ENCODE data around the gene PTPRM.

DNA sequence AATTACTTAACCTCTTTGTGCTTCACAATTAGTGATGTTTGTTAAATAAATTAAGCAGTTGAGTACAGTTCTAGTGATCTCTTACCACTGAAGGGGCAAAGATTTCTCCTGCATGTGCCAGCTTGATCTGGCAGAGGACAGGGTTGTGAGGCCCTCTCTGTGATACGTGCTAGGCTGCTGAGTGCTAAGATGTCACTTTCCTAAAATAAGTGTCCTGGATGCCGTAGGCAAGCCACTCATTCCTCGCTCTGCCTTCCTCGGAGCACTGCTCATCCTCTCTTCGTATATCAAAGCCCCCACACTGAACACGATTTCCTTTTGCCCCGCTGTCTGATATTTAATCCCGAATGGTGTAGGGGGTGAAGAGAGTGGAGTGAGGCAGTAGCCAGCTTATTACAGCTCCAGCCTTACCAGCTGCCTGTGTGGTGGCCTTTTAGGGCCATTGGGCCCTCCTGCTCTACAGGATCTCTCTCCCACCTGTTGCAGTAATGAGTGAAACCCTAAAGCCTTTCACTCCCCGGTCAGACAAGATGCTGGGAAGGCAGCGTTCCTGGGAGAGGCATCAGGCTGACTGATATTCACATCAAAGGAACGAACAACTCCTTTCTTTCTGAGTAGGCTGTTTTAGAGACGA, 40.5 kb downstream of the PTPRM start:
- TF ChIP-seq EZH2phosphoT487 (conservative IDR thresholded peaks at IDR 0.05; ENCODE audit: low read length): no peak
- TF ChIP-seq, protein P1, sequence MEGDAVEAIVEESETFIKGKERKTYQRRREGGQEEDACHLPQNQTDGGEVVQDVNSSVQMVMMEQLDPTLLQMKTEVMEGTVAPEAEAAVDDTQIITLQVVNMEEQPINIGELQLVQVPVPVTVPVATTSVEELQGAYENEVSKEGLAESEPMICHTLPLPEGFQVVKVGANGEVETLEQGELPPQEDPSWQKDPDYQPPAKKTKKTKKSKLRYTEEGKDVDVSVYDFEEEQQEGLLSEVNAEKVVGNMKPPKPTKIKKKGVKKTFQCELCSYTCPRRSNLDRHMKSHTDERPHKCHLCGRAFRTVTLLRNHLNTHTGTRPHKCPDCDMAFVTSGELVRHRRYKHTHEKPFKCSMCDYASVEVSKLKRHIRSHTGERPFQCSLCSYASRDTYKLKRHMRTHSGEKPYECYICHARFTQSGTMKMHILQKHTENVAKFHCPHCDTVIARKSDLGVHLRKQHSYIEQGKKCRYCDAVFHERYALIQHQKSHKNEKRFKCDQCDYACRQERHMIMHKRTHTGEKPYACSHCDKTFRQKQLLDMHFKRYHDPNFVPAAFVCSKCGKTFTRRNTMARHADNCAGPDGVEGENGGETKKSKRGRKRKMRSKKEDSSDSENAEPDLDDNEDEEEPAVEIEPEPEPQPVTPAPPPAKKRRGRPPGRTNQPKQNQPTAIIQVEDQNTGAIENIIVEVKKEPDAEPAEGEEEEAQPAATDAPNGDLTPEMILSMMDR (IDR thresholded peaks at IDR 0.05; ENCODE audit: insufficient read depth, low read length, poor library complexity, severe bottlenecking): no peak

Data from SU-DHL-6 (cell line).